Stimulated activated naive CD4-positive, alpha-beta T cell (primary cell): ENCODE measurements around the gene LUC7L2.
"Not testable (repeated sequence)": the region's sequence is repeated elsewhere in the genome, so short reads cannot be mapped to it uniquely, and the experiment has no call there.

Experiments
- DNase-seq, 6 experiments: peaks; one replicate each; lab custom pipeline; 2025; lab: John Stamatoyannopoulos, UW

Gene LUC7L2

DNA sequence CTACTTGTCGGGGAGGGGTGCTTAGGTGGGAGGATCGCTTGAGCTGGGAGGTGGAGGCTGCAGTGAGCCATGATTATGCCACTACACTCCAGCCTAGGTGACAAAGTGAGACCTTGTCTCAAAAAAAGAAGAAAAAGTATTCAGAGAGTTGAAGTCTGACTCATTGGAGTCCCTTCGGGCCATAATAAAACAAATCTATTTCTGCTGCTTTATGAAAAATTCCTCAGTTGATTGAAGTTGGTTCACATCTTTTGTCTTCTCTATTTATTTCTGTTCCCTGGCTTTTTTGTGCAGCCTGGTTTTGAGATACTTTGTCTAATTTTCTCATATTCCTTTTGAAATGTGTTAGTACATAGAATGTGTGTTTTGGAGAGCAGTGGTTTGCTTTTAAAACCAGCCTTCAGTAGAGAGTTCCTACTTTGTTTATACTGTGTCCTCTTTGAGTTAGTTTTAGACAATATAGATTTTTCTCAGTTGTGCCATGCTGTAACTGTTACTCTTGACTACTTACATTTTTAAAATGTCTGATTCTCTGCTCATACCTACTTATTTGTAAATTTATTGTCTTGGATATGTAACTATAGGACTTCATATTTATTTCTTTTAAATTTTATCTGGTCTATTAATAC lies 36.7 kb downstream of the LUC7L2 start:
- DNase-seq: no peak

GRCh38 chr7:139397192-139397591 lies 37.5 kb downstream of the LUC7L2 start:
- DNase-seq: no peak

- DNase-seq: no peak
Observed at GRCh38 chr7:139403601-139404000, 43.9 kb downstream of the LUC7L2 start.

- DNase-seq: no peak
Observed at GRCh38 chr7:139407555-139407954, 47.9 kb downstream of the LUC7L2 start.

- DNase-seq: not testable (repeated sequence)
Observed at GRCh38 chr7:139414743-139415402, 55.2 kb downstream of the LUC7L2 start.

GRCh38 chr7:139416405-139416804 lies 56.7 kb downstream of the LUC7L2 start:
- DNase-seq: no peak

- DNase-seq: no peak
Observed at GRCh38 chr7:139417478-139417877, 57.8 kb downstream of the LUC7L2 start.

- DNase-seq: no peak
Observed at GRCh38 chr7:139421123-139421522, 61.4 kb downstream of the LUC7L2 start.

DNA sequence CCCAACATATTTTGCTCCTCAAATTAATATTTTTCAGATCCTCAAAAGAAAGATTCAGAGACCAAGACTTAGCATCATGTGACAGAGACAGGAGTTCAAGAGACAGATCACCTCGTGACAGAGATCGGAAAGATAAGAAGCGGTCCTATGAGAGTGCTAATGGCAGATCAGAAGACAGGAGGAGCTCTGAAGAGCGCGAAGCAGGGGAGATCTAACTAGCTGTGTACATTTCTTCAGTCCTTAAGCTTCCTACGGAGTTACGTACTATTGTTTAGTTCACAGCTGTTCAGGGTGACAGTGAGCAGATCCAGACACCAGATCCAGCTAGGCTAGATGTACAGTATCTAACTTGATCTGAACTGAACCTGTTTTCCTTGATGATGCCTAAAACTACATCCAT lies 62.4 kb downstream of the LUC7L2 start:
- no peak for DNase-seq

- DNase-seq: no peak
Observed at GRCh38 chr7:139423091-139423490, 63.4 kb downstream of the LUC7L2 start.

- DNase-seq: no peak
Observed at GRCh38 chr7:139424004-139424403, 64.3 kb downstream of the LUC7L2 start.

DNA sequence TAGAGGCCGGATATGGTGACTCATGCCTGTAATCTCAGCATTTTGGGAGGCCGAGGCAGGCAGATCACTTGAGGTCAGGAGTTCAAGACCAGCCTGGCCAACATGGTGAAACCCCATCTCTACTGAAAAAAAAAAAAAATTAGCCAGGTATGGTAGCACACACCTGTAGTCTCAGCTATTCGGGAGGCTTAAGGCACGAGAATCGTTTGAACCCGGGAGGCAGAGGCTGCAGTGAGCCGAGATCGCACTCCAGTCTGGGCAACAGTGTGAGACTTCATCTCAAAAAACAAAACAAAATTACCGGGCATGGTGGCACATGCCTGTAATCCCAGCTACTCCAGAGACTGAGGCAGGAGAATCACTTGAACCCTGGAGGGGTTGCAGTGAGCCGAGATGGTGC lies 66.0 kb downstream of the LUC7L2 start:
- not testable (repeated sequence) for DNase-seq

DNA sequence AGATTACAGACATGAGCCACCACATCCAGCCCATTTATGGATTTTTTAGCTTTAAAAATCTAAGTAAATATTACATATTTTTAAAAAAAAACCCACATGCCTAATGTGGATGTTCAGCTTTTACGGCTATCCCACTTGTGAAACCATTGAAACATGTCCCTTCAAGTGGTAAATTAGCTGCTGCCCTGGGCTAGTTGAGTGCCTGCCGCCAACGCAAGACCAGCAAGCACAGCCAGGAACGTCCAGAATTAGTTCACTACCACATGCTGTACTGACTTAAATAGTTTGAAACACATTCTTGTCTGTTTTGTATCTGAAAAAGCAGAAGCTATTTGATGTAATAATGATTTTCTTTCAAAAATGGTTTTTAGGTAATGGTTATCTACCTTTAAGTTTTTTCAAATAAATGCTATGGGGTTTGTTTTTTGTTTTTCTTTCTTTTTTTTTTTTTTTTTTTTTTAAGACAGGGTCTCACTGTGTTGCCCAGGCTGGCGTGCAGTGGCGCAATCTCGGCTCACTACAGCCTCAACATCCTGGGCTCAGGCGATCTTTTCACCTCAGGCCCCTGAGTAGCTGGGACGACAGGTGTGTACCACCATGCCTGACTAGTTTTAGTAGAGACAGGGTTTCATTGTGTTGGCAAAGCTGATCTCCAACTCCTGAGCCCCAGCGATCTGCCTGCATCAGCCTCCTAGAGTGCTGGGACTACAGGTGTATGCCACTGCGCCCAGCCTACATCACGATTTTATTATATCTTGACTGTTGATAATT lies 66.7 kb downstream of the LUC7L2 start:
- no peak for DNase-seq

DNA sequence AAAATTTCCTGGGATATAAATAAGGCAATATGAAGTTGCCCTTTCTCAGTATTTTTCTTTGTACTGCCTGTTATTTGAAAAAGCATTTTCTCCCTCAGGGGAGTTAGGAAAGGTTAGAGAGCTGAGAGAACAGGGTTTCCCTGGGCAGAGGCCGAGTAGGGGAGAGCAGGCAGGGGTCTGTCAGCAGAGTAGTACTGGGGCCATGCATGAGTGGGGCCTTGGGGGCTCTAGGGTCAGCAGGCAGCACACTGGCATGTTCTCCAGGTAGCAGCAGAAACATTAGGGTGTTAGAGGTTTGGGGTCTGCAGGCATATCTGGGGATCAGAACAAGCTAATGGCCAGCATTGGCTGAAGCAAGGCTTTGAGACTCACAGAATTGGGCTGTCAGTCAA lies 67.3 kb downstream of the LUC7L2 start:
- DNase-seq: no peak

DNA sequence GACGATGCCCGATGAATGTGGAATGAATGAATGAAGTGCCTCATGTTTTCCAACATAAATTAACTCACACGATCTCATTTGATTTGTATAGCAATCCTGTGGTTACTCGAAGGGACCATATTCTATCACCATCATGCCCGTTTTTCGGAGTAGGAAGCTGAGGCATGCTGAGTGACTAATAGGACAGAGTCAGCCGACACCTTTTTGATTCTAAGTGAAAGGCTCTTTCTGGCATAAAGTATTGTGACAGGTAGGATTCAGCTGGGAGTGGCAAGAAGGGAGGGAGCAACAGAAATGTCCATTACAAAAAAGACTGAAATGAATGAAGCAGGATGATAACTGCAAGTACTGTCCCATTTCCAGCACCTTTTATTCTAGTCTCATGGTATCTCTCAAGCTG lies 68.1 kb downstream of the LUC7L2 start:
- no peak for DNase-seq

DNA sequence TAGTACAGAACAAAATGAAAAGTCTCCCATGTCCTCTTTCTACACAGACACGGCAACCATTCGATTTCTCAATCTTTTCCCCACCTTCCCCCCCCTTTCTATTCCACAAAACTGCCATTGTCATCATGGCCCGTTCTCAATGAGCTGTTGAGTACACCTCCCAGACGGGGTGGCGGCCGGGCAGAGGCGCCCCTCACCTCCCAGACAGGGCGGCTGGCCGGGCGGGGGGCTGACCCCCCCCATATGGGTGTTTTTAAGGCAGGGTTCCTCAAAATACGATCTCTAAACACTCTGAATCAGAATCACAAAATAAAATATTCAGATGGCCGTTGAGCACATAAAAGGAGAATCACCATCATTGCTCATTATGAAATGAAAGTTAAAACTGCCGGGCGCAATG lies 70.0 kb downstream of the LUC7L2 start:
- not testable (repeated sequence) for DNase-seq

DNA sequence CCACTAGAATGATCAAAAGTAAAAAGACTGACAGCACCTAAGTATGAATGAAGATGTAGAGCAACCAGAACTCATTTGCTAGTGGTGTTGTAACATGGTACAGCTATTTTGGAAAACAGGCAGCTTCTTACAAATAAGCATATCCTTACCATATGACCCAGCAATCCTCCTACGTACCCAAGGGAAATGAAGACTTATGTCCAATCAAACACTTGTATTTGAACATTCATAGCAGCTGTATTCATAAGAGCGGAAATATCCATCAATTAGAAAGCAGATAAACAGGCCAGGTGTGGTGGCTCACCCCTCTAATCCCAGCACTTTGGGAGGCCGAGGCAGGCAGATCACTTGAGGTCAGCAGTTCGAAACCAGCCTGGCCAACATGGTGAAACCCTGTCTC lies 70.7 kb downstream of the LUC7L2 start:
- DNase-seq: no peak

DNA sequence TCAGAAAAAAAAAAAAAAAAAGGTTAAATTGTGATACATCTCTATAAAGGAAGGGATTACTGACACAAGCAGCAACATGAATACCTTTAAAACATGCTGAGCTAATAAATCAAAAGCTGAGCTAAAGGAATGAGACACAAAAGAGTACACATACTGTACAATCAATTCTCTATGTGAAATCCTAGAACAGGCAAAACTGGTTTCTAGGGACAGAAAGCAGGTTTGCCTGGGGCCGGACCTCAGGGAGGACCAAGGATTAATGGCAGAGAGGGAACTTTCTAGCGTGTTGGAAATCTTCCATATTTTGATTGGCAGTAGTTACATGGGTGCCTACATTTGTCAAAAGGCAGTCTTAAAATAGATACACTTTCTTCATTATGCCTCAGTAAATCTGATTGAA lies 71.3 kb downstream of the LUC7L2 start:
- DNase-seq: no peak

- DNase-seq: no peak
Observed at GRCh38 chr7:139431459-139431858, 71.8 kb downstream of the LUC7L2 start.

DNA sequence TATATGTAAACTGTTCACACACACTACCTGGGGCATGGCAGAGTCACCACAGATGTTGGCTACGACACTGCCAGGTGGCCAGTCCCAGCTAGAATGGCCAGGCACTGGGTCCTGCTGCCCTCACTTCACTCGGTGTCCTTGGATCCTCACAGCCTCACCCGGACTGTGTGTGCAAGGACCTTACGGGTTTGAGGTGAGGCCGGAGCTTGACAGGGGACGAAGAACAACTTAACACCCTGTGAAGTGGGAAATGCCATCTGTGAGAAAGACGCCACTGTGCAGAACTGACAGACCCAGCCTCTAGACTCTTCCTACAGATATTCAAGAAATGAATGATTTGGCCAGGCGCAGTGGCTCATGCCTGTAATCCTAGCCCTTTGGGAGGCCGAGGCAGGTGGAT lies 77.1 kb downstream of the LUC7L2 start:
- no peak for DNase-seq

- no peak for DNase-seq
Observed at GRCh38 chr7:139439375-139439774, 79.7 kb downstream of the LUC7L2 start.

GRCh38 chr7:139441961-139442360 lies 82.3 kb downstream of the LUC7L2 start:
- DNase-seq: no peak
